WTC11 (cell line): ENCODE data around the gene ZNF646. TPM values are rescaled to one million over a fixed set of nuclear protein-coding genes. Genes with fewer than 3 reads are reported as not detected.

Source experiments
- ATAC-seq: fragments of 200-7000 bp; cut with Tn5 transposase; 2 replicates; pipeline ENCODE4 v1.10.0; 2021; ENCODE audit warnings: mild to moderate bottlenecking, moderate library complexity
- CTCF ChIA-PET: fragments of 300-600 bp; sonication (Branson Sonifier 250); formaldehyde crosslinking; loops from one replicate; lab custom pipeline; 2021; ENCODE audit warnings: antibody characterized with exemption; lab: Charles Lee
- POLR2A ChIA-PET: fragments of 350-600 bp; sonication (Branson Sonifier 250); formaldehyde crosslinking; loops from one replicate; lab custom pipeline; 2021; ENCODE audit warnings: antibody characterized with exemption; lab: Charles Lee
- DNase-seq: peaks from one replicate; pipeline ENCODE4 v3.0.0; 2021; ENCODE audit warnings: low spot score
- H3K27ac Mint-ChIP-seq: 2 replicates; pipeline ENCODE4 v1.8.0; 2021; ENCODE audit warnings: mixed read lengths
- H3K27me3 Mint-ChIP-seq: 2 replicates; pipeline ENCODE4 v1.8.0; 2021; ENCODE audit warnings: low read depth, mild to moderate bottlenecking, moderate library complexity, mixed read lengths
- H3K36me3 Mint-ChIP-seq: 2 replicates; pipeline ENCODE4 v1.8.0; 2021; ENCODE audit warnings: mixed read lengths
- H3K4me1 Mint-ChIP-seq: 2 replicates; pipeline ENCODE4 v1.8.0; 2022; ENCODE audit warnings: mixed read lengths
- H3K4me3 Mint-ChIP-seq: 2 replicates; pipeline ENCODE4 v1.8.0; 2021; ENCODE audit warnings: mild to moderate bottlenecking, moderate library complexity, mixed read lengths
- H3K9me3 Mint-ChIP-seq: 2 replicates; pipeline ENCODE4 v1.8.0; 2021; ENCODE audit warnings: mixed read lengths
- ATF1 ChIP-seq: sonication (generic); formaldehyde crosslinking; IDR thresholded peaks from 2 replicates; pipeline ENCODE4 v1.8.1; 2023; ENCODE audit warnings: mild to moderate bottlenecking, moderate library complexity, missing genetic modification reagents
- GTF2I ChIP-seq: fragments of 250-450 bp; sonication (Bioruptor Pico); conservative IDR thresholded peaks from 2 replicates; pipeline ENCODE4 v1.4.0; 2021; ENCODE audit warnings: mild to moderate bottlenecking
- MXD4 ChIP-seq: fragments of 250-450 bp; sonication (Bioruptor Pico); IDR thresholded peaks from 2 replicates; pipeline ENCODE4 v1.8.0; 2021; ENCODE audit warnings: mild to moderate bottlenecking, moderate library complexity, borderline replicate concordance
- TCF7 ChIP-seq: sonication (generic); formaldehyde crosslinking; IDR thresholded peaks from 2 replicates; pipeline ENCODE4 v1.8.0; 2022; ENCODE audit warnings: mild to moderate bottlenecking, low read depth, missing genetic modification reagents, moderate library complexity
- TEAD4 ChIP-seq: sonication (generic); formaldehyde crosslinking; IDR thresholded peaks from 2 replicates; pipeline ENCODE4 v1.8.0; 2022; ENCODE audit warnings: mild to moderate bottlenecking, missing genetic modification reagents
- ZNF317 ChIP-seq: sonication (generic); formaldehyde crosslinking; IDR thresholded peaks from 2 replicates; pipeline ENCODE4 v1.8.1; 2023; ENCODE audit warnings: low read depth, mild to moderate bottlenecking, moderate library complexity, missing genetic modification reagents, borderline replicate concordance
- ZNF416 ChIP-seq: fragments of 250-450 bp; sonication (Bioruptor Pico); IDR thresholded peaks from 2 replicates; pipeline ENCODE4 v1.9.0; 2021; ENCODE audit warnings: mild to moderate bottlenecking, inconsistent platforms
- total RNA-seq: library from RNA; stranded (reverse); gene quantifications from 3 replicates; pipeline ENCODE4 v1.2.3, GENCODE V29; 2021
- TF ChIP-seq, protein P1 (sequence below): fragments of 250-450 bp; sonication (Bioruptor Pico); IDR thresholded peaks from 2 replicates; pipeline ENCODE4 v1.9.0; 2021; ENCODE audit warnings: mild to moderate bottlenecking, borderline replicate concordance
- TF ChIP-seq, protein P2 (sequence below): fragments of 250-450 bp; sonication (Bioruptor Pico); IDR thresholded peaks from 2 replicates; pipeline ENCODE4 v2.1.2; 2022; ENCODE audit warnings: mild to moderate bottlenecking, moderate library complexity
- TF ChIP-seq, protein P3 (sequence below): sonication (generic); formaldehyde crosslinking; IDR thresholded peaks from 2 replicates; pipeline ENCODE4 v1.8.1; 2023; ENCODE audit warnings: mild to moderate bottlenecking, missing genetic modification reagents
- TF ChIP-seq, protein P4 (sequence below): sonication (generic); formaldehyde crosslinking; IDR thresholded peaks from 2 replicates; pipeline ENCODE4 v1.8.1; 2023; ENCODE audit warnings: mild to moderate bottlenecking, missing genetic modification reagents, moderate library complexity
- TF ChIP-seq, protein P5 (sequence below): sonication (generic); formaldehyde crosslinking; IDR thresholded peaks from 2 replicates; pipeline ENCODE4 v1.8.0; 2023; ENCODE audit warnings: mild to moderate bottlenecking, missing genetic modification reagents

ZNF646 gene
- total RNA-seq, 1 experiment from 2014 or later: 29.3 TPM

DNA sequence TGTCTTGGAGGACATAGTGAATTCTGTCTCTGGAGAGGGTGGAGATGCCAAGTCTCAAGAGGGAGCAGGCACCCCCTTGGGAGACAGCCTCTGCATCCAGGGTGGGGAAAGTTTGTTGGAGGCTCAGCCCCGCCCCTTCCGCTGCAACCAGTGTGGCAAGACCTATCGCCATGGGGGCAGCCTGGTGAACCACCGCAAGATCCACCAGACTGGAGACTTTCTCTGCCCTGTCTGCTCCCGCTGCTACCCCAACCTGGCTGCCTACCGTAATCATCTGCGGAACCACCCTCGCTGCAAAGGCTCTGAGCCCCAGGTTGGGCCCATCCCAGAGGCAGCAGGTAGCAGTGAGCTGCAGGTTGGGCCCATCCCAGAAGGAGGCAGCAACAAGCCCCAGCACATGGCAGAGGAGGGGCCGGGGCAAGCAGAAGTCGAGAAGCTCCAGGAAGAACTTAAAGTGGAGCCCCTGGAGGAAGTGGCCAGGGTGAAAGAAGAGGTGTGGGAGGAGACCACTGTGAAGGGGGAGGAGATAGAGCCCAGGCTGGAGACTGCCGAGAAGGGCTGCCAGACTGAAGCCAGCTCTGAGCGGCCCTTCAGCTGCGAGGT lies 5.2 kb downstream of the ZNF646 start (continued):
- TF ChIP-seq, protein P1, sequence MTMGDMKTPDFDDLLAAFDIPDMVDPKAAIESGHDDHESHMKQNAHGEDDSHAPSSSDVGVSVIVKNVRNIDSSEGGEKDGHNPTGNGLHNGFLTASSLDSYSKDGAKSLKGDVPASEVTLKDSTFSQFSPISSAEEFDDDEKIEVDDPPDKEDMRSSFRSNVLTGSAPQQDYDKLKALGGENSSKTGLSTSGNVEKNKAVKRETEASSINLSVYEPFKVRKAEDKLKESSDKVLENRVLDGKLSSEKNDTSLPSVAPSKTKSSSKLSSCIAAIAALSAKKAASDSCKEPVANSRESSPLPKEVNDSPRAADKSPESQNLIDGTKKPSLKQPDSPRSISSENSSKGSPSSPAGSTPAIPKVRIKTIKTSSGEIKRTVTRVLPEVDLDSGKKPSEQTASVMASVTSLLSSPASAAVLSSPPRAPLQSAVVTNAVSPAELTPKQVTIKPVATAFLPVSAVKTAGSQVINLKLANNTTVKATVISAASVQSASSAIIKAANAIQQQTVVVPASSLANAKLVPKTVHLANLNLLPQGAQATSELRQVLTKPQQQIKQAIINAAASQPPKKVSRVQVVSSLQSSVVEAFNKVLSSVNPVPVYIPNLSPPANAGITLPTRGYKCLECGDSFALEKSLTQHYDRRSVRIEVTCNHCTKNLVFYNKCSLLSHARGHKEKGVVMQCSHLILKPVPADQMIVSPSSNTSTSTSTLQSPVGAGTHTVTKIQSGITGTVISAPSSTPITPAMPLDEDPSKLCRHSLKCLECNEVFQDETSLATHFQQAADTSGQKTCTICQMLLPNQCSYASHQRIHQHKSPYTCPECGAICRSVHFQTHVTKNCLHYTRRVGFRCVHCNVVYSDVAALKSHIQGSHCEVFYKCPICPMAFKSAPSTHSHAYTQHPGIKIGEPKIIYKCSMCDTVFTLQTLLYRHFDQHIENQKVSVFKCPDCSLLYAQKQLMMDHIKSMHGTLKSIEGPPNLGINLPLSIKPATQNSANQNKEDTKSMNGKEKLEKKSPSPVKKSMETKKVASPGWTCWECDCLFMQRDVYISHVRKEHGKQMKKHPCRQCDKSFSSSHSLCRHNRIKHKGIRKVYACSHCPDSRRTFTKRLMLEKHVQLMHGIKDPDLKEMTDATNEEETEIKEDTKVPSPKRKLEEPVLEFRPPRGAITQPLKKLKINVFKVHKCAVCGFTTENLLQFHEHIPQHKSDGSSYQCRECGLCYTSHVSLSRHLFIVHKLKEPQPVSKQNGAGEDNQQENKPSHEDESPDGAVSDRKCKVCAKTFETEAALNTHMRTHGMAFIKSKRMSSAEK (CRISPR knock-in tag): no peak

DNA sequence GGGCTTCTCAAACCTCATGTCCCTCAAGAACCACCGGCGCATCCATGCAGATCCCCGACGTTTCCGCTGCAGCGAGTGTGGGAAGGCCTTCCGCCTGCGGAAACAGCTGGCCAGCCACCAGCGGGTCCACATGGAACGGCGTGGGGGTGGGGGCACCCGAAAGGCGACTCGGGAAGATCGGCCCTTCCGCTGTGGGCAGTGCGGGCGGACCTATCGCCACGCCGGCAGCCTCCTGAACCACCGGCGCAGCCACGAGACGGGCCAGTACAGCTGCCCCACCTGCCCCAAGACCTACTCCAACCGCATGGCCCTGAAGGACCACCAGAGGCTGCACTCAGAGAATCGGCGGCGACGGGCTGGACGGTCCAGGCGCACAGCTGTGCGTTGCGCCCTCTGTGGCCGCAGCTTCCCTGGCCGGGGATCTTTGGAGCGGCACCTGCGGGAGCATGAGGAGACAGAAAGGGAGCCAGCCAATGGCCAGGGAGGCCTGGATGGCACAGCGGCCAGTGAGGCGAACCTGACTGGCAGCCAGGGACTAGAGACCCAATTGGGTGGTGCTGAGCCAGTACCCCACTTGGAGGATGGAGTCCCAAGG lies 5.9 kb downstream of the ZNF646 start:
- no peak overlapping the region for H3K4me3 Mint-ChIP-seq
- ChIA-PET CTCF (interaction anchor here (0.6 to 1.6 kb wide), 2 partner anchors 62 to 153 kb away, joined by 3 to 8 read pairs; no protein-coding TSS in a partner anchor), POLR2A (interaction anchor here (0.5 to 0.6 kb wide), 2 partner anchors 25 to 386 kb away, joined by 3 read pairs; no protein-coding TSS in a partner anchor)
- H3K27me3 Mint-ChIP-seq: no peaks in the 10 kb centered on the region
- H3K4me1 Mint-ChIP-seq: no peaks in the 10 kb centered on the region; the same call in 1 of the 2 replicates
- no peaks in the 10 kb centered on the region for H3K9me3 Mint-ChIP-seq
- no peak overlapping the region for H3K27ac Mint-ChIP-seq
- ATAC-seq: no peak
- peaks cover 30% of the 10 kb centered on the region for H3K36me3 Mint-ChIP-seq
- DNase-seq: no peak
- TF ChIP-seq, protein P2, sequence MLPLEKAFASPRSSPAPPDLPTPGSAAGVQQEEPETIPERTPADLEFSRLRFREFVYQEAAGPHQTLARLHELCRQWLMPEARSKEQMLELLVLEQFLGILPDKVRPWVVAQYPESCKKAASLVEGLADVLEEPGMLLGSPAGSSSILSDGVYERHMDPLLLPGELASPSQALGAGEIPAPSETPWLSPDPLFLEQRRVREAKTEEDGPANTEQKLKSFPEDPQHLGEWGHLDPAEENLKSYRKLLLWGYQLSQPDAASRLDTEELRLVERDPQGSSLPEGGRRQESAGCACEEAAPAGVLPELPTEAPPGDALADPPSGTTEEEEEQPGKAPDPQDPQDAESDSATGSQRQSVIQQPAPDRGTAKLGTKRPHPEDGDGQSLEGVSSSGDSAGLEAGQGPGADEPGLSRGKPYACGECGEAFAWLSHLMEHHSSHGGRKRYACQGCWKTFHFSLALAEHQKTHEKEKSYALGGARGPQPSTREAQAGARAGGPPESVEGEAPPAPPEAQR (CRISPR knock-in tag): no peak

DNA sequence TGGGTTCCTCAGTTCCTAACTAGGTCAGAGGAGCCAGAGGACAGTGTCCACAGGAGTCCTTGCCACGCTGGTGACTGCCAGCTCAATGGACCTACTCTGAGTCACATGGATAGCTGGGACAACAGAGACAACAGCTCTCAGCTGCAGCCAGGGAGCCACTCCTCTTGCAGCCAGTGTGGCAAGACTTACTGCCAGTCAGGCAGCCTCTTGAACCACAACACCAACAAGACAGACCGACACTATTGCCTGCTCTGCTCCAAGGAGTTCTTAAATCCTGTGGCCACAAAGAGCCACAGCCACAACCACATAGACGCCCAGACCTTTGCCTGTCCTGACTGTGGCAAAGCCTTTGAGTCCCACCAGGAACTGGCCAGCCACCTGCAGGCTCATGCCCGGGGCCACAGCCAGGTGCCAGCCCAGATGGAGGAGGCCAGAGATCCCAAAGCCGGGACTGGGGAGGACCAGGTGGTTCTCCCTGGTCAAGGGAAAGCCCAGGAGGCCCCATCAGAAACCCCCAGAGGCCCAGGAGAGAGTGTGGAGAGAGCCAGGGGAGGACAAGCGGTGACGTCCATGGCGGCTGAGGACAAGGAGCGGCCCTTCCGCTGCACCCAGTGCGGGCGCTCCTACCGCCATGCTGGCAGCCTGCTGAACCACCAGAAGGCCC lies 6.7 kb downstream of the ZNF646 start:
- H3K36me3 Mint-ChIP-seq: peaks cover 30% of the 10 kb centered on the region
- DNase-seq (no peak), ATAC-seq (no peak)
- no peaks in the 10 kb centered on the region for H3K27me3 Mint-ChIP-seq
- no peaks in the 10 kb centered on the region for H3K4me1 Mint-ChIP-seq
- POLR2A ChIA-PET: interaction anchor here (0.5 kb wide), 1 partner anchor 387 kb away, joined by 3 read pairs; no protein-coding TSS in a partner anchor
- CTCF ChIA-PET: interaction anchor here (1.6 kb wide), 1 partner anchor 62 kb away, joined by 8 read pairs; no protein-coding TSS in a partner anchor
- no peak overlapping the region for H3K27ac Mint-ChIP-seq
- no peak overlapping the region for H3K4me3 Mint-ChIP-seq
- no peaks in the 10 kb centered on the region for H3K9me3 Mint-ChIP-seq
- TF ChIP-seq MXD4 (CRISPR knock-in tag): no peak
- TF ChIP-seq TEAD4: no peak
- TF ChIP-seq, protein P3, sequence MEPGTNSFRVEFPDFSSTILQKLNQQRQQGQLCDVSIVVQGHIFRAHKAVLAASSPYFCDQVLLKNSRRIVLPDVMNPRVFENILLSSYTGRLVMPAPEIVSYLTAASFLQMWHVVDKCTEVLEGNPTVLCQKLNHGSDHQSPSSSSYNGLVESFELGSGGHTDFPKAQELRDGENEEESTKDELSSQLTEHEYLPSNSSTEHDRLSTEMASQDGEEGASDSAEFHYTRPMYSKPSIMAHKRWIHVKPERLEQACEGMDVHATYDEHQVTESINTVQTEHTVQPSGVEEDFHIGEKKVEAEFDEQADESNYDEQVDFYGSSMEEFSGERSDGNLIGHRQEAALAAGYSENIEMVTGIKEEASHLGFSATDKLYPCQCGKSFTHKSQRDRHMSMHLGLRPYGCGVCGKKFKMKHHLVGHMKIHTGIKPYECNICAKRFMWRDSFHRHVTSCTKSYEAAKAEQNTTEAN: no peak
- TF ChIP-seq GTF2I: no peak
- TF ChIP-seq, protein P2 (CRISPR knock-in tag): no peak
- TF ChIP-seq TCF7 (CRISPR knock-in tag): no peak
- TF ChIP-seq, protein P4, sequence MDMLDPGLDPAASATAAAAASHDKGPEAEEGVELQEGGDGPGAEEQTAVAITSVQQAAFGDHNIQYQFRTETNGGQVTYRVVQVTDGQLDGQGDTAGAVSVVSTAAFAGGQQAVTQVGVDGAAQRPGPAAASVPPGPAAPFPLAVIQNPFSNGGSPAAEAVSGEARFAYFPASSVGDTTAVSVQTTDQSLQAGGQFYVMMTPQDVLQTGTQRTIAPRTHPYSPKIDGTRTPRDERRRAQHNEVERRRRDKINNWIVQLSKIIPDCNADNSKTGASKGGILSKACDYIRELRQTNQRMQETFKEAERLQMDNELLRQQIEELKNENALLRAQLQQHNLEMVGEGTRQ: no peak
- TF ChIP-seq, protein P5, sequence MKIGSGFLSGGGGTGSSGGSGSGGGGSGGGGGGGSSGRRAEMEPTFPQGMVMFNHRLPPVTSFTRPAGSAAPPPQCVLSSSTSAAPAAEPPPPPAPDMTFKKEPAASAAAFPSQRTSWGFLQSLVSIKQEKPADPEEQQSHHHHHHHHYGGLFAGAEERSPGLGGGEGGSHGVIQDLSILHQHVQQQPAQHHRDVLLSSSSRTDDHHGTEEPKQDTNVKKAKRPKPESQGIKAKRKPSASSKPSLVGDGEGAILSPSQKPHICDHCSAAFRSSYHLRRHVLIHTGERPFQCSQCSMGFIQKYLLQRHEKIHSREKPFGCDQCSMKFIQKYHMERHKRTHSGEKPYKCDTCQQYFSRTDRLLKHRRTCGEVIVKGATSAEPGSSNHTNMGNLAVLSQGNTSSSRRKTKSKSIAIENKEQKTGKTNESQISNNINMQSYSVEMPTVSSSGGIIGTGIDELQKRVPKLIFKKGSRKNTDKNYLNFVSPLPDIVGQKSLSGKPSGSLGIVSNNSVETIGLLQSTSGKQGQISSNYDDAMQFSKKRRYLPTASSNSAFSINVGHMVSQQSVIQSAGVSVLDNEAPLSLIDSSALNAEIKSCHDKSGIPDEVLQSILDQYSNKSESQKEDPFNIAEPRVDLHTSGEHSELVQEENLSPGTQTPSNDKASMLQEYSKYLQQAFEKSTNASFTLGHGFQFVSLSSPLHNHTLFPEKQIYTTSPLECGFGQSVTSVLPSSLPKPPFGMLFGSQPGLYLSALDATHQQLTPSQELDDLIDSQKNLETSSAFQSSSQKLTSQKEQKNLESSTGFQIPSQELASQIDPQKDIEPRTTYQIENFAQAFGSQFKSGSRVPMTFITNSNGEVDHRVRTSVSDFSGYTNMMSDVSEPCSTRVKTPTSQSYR (CRISPR knock-in tag): no peak
- no peak for TF ChIP-seq ZNF317
- TF ChIP-seq ATF1 (CRISPR knock-in tag): no peak
- no peak for TF ChIP-seq ZNF416 (CRISPR knock-in tag)
- TF ChIP-seq, all 79 proteins: peak for 0
